Measurements from ENCODE around the gene PRDM16. TPM values are rescaled to one million over a fixed set of nuclear protein-coding genes. Genes with fewer than 3 reads are reported as not detected.
"Not testable (repeated sequence)": the region's sequence is repeated elsewhere in the genome, so short reads cannot be mapped to it uniquely, and the experiment has no call there.

PRDM16 gene
- total RNA-seq, 1 donor from 2014 or later = 5.6 TPM

DNA sequence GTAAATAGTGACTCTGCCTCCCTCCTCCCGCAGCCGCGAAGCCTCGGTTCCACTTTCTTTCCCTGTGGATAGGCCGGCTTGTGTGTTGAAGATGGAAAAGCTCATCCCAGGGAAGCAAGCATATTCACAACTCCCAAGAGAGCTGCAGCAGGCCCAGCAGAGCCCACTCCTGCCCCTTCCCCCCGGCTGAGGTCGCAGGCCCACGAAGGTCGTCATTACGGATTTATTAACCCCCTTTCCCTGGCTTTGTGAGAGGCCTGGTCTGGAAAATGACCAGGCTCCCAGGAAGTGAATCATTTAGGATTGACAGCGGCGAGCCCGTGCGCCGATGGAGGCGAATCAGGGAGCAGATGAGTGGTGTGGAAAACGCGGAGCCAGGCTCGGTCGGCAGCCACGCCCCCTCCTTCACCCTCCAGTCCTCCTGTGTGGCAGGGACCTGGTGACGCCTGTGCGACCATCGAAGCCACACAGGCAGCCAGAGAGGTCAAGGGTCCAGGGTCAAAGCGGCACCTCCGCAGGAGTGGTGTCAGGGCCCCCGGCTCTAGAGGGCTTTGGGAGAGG lies 93.4 kb downstream of the PRDM16 start:
- H3K4me3 ChIP-seq (ENCODE audit: low read depth, low read length) = no peak overlapping the region
- DNase-seq (ENCODE audit: low read depth) = no peak
- TF ChIP-seq, protein P1, sequence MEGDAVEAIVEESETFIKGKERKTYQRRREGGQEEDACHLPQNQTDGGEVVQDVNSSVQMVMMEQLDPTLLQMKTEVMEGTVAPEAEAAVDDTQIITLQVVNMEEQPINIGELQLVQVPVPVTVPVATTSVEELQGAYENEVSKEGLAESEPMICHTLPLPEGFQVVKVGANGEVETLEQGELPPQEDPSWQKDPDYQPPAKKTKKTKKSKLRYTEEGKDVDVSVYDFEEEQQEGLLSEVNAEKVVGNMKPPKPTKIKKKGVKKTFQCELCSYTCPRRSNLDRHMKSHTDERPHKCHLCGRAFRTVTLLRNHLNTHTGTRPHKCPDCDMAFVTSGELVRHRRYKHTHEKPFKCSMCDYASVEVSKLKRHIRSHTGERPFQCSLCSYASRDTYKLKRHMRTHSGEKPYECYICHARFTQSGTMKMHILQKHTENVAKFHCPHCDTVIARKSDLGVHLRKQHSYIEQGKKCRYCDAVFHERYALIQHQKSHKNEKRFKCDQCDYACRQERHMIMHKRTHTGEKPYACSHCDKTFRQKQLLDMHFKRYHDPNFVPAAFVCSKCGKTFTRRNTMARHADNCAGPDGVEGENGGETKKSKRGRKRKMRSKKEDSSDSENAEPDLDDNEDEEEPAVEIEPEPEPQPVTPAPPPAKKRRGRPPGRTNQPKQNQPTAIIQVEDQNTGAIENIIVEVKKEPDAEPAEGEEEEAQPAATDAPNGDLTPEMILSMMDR (IDR thresholded peaks at IDR 0.05; ENCODE audit: insufficient read depth, low read length, poor library complexity, severe bottlenecking) = no peak
- no peaks in the 10 kb centered on the region for H3K36me3 ChIP-seq (ENCODE audit: control insufficient read depth, insufficient read depth, low read length)
- peaks cover 7% of the 10 kb centered on the region for H3K27me3 ChIP-seq (ENCODE audit: control insufficient read depth, insufficient read depth, low read length)

DNA sequence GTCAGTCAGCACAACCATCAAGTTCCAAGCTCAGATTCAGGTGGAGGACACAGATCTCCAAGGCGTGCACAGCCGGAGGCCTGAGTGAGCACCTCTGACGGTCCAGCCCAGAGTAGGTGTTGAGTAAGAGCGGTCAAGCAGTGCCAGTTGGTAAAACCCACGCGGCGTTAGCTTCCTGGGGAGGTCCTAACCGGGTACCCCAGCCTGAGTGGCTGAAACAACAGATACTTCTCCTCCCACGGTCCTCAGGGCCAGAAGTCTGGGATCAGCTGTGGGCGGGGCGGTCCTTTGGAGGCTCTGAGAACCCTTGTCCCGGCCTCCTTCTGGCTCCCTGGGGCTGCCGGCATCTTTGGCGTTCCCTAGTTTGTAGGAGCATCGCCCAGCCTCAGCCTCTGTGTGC lies 94.4 kb downstream of the PRDM16 start:
- H3K27me3 ChIP-seq (ENCODE audit: control insufficient read depth, insufficient read depth, low read length) = peaks cover 4% of the 10 kb centered on the region
- DNase-seq (ENCODE audit: low read depth) = no peak
- H3K36me3 ChIP-seq (ENCODE audit: control insufficient read depth, insufficient read depth, low read length) = no peaks in the 10 kb centered on the region
- TF ChIP-seq, protein P1 (IDR thresholded peaks at IDR 0.05; ENCODE audit: insufficient read depth, low read length, poor library complexity, severe bottlenecking) = no peak
- H3K4me3 ChIP-seq (ENCODE audit: low read depth, low read length) = no peak overlapping the region

DNA sequence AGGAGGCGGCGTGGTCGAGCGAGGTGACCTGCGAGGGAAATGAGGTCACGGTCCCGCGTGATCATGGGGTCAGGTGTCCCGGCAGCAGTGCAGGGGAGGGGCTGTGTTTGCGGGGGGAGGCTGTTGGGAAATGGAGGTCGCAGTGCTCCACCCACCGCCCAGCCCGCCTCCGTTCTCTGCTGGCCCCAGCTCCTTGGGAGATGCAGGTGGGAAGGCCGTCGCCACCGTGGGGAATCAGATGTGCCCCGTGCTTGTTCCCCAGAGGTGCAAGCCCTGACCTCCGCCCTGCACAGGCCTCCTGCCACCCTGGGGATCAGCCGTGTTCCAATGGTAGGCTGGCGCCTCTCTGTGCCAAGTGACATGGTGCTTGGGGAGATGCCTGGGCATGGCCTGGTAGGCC lies 95.7 kb downstream of the PRDM16 start:
- Histone ChIP-seq H3K27me3 (ENCODE audit: control insufficient read depth, insufficient read depth, low read length) (peaks cover 4% of the 10 kb centered on the region), H3K4me3 (ENCODE audit: low read depth, low read length) (no peak overlapping the region), H3K36me3 (ENCODE audit: control insufficient read depth, insufficient read depth, low read length) (no peaks in the 10 kb centered on the region)
- TF ChIP-seq, protein P1 (IDR thresholded peaks at IDR 0.05; ENCODE audit: insufficient read depth, low read length, poor library complexity, severe bottlenecking) = no peak
- no peak for DNase-seq (ENCODE audit: low read depth)

DNA sequence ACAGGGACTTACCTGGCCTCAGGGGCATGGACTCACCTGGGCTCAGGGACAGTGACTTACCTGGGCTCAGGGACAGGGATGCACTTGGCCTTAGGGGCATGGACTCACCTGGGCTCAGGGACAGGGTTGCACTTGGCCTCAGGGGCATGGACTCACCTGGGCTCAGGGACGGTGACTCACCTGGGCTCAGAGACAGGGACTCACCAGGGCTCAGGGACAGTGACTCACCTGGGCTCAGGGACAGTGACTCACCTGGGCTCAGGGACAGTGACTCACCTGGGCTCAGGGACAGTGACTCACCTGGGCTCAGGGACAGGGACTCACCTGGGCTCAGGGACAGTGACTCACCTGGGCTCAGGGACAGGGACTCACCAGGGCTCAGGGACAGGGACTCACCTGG lies 96.2 kb downstream of the PRDM16 start:
- H3K36me3 ChIP-seq (ENCODE audit: control insufficient read depth, insufficient read depth, low read length); DNase-seq (ENCODE audit: low read depth); H3K4me3 ChIP-seq (ENCODE audit: low read depth, low read length); H3K27me3 ChIP-seq (ENCODE audit: control insufficient read depth, insufficient read depth, low read length): not testable (repeated sequence)

DNA sequence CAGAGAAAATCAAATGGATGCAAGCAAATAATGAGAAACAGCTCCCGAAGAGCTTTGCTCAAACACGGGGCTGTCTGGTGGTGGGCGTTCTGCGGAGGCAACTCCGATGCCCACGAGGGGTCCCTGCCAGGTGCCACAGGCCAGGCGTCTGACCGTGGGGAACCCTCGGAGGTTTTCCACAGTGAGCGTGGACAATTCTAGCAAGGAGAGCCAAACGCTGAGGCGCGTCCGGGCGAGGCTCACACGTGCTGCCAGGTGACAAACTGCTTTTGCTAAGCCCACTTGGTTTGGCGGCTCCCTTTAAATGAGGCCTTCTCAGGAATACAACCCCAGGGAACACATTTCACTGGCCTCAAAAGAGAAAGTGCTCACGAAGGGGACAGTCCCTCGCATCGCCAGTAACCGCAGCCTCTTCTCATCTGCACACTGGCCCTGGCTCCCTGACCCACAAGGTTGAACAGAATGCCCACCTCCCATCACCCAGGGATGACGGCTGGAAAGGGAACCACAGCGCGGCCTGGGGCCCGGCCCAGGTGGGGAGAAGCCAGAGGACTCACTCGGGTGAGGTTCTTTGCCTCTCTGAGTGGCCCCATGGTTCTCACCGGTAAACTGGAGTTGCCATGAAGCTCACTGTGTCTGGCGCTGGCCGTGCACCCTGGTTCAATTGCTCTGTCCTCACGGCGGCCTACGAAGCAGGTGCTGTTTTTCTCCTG lies 97.4 kb downstream of the PRDM16 start:
- DNase-seq (ENCODE audit: low read depth) = no peak
- Histone ChIP-seq H3K36me3 (ENCODE audit: control insufficient read depth, insufficient read depth, low read length) (no peaks in the 10 kb centered on the region), H3K4me3 (ENCODE audit: low read depth, low read length) (no peak overlapping the region), H3K27me3 (ENCODE audit: control insufficient read depth, insufficient read depth, low read length) (peaks cover 18% of the 10 kb centered on the region)
- TF ChIP-seq, protein P1 (IDR thresholded peaks at IDR 0.05; ENCODE audit: insufficient read depth, low read length, poor library complexity, severe bottlenecking) = no peak

DNA sequence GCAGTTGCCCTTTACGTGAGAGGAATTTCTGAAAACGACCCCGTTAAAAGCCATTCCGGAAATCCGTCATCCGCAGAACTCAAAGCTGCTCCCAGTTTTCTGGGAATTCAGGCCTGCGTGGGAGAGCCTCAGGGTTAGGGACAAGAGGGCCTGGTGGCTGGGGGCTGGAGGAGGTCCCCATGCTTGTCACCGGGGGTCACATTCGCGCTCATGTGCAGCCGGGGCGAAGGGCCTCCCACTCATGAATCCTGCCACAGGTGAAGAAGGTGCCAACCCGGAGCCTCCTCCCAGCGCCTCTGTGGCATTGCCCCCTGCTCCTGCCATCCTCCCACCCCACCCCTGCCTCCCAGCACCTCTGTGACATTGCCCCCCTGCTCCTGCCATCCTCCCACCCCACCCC lies 98.3 kb downstream of the PRDM16 start:
- Histone ChIP-seq H3K4me3 (ENCODE audit: low read depth, low read length) (no peak overlapping the region), H3K27me3 (ENCODE audit: control insufficient read depth, insufficient read depth, low read length) (peaks cover 18% of the 10 kb centered on the region), H3K36me3 (ENCODE audit: control insufficient read depth, insufficient read depth, low read length) (no peaks in the 10 kb centered on the region)
- DNase-seq (ENCODE audit: low read depth) = no peak
- TF ChIP-seq, protein P1 (IDR thresholded peaks at IDR 0.05; ENCODE audit: insufficient read depth, low read length, poor library complexity, severe bottlenecking) = no peak

Measured in kidney epithelial cell (primary cell).